Measurements from ENCODE around the gene TSPAN11. TPM values are rescaled to one million over a fixed set of nuclear protein-coding genes. Genes with fewer than 3 reads are reported as not detected.

TSPAN11 gene
- total and polyA plus RNA-seq, 4 donors = 0.13 to 1.2 (median 0.44) TPM

- Histone ChIP-seq H3K4me3 (ENCODE audit: low read depth in 1 of 3, low read length in 3 of 3) (no peak overlapping the region), H3K27me3 (ENCODE audit: control insufficient read depth in 4 of 4, insufficient read depth in 4 of 4, low read length in 3 of 4) (no peaks in the 10 kb centered on the region), H3K9me3 (ENCODE audit: control insufficient read depth in 4 of 4, low read length in 3 of 4) (no peaks in the 10 kb centered on the region), H3K27ac (ENCODE audit: low read depth in 1 of 2, low read length in 2 of 2) (no peak overlapping the region), H3K9ac (ENCODE audit: low read depth in 1 of 2, low read length in 2 of 2) (no peak overlapping the region), H3K36me3 (ENCODE audit: control insufficient read depth in 4 of 4, insufficient read depth in 3 of 4, low read depth in 1 of 4, low read length in 3 of 4) (no peaks in the 10 kb centered on the region), H3K4me1 (ENCODE audit: control insufficient read depth in 4 of 4, insufficient read depth in 4 of 4, low read length in 3 of 4) (no peaks in the 10 kb centered on the region)
- DNase-seq (ENCODE audit: low spot score) = no peak
- 62% methylated on average over 3 of the region's 3 CpGs for WGBS
- TF ChIP-seq RXRA (IDR thresholded peaks at IDR 0.05) (no peak), JUND (IDR thresholded peaks at IDR 0.05) (no peak), FOXA2 (IDR thresholded peaks at IDR 0.05) (no peak)
Measured at GRCh38 chr12:30896461-30896860, 30.1 kb upstream of the TSPAN11 start.

- TF ChIP-seq HNF4G (IDR thresholded peaks at IDR 0.05) (no peak), REST (IDR thresholded peaks at IDR 0.05) (no peak), GABPA (IDR thresholded peaks at IDR 0.05 in 1 of 2, conservative IDR thresholded peaks at IDR 0.05 in 1 of 2) (no peak), ZBTB33 (IDR thresholded peaks at IDR 0.05) (no peak), JUND (IDR thresholded peaks at IDR 0.05) (no peak)
Measured at GRCh38 chr12:30898846-30899245, 27.7 kb upstream of the TSPAN11 start.

GRCh38 chr12:30900351-30900750 lies 26.2 kb upstream of the TSPAN11 start:
- Histone ChIP-seq H3K9me3 (ENCODE audit: control insufficient read depth in 4 of 4, low read length in 3 of 4) (no peaks in the 10 kb centered on the region), H3K27me3 (ENCODE audit: control insufficient read depth in 4 of 4, insufficient read depth in 4 of 4, low read length in 3 of 4) (no peaks in the 10 kb centered on the region), H3K4me3 (ENCODE audit: low read depth in 1 of 3, low read length in 3 of 3) (no peak overlapping the region), H3K4me1 (ENCODE audit: control insufficient read depth in 4 of 4, insufficient read depth in 4 of 4, low read length in 3 of 4) (no peaks in the 10 kb centered on the region), H3K27ac (ENCODE audit: low read depth in 1 of 2, low read length in 2 of 2) (no peak overlapping the region), H3K36me3 (ENCODE audit: control insufficient read depth in 4 of 4, insufficient read depth in 3 of 4, low read depth in 1 of 4, low read length in 3 of 4) (no peaks in the 10 kb centered on the region), H3K9ac (ENCODE audit: low read depth in 1 of 2, low read length in 2 of 2) (no peak overlapping the region)
- TF ChIP-seq ZBTB33 (IDR thresholded peaks at IDR 0.05) (no peak), EGR1 (IDR thresholded peaks at IDR 0.05; ENCODE audit: low read depth in 2 of 2) (no peak), TAF1 (conservative IDR thresholded peaks at IDR 0.05) (no peak), SP1 (IDR thresholded peaks at IDR 0.05) (no peak), NR2F2 (IDR thresholded peaks at IDR 0.05) (no peak), HNF4A (conservative IDR thresholded peaks at IDR 0.05) (no peak), CTCF (IDR thresholded peaks at IDR 0.05; ENCODE audit: low read depth, low read length, missing input control) (no peak), YY1 (IDR thresholded peaks at IDR 0.05) (no peak), RXRA (IDR thresholded peaks at IDR 0.05) (no peak), FOXA1 (IDR thresholded peaks at IDR 0.05) (no peak), RAD21 (IDR thresholded peaks at IDR 0.05) (no peak), MAX (IDR thresholded peaks at IDR 0.05) (no peak), GABPA (IDR thresholded peaks at IDR 0.05 in 1 of 2, conservative IDR thresholded peaks at IDR 0.05 in 1 of 2) (no peak)
- DNase-seq (ENCODE audit: low spot score) = no peak
- whole genome bisulfite sequencing = 88% methylated on average over 1 of the region's 1 CpG

More at GRCh38 chr12:30898846-30899245, 27.7 kb upstream of the TSPAN11 start:
- Histone ChIP-seq H3K36me3 (ENCODE audit: control insufficient read depth in 4 of 4, insufficient read depth in 3 of 4, low read depth in 1 of 4, low read length in 3 of 4) (no peaks in the 10 kb centered on the region), H3K27me3 (ENCODE audit: control insufficient read depth in 4 of 4, insufficient read depth in 4 of 4, low read length in 3 of 4) (no peaks in the 10 kb centered on the region), H3K27ac (ENCODE audit: low read depth in 1 of 2, low read length in 2 of 2) (no peak overlapping the region), H3K4me3 (ENCODE audit: low read depth in 1 of 3, low read length in 3 of 3) (no peak overlapping the region), H3K9ac (ENCODE audit: low read depth in 1 of 2, low read length in 2 of 2) (no peak overlapping the region), H3K9me3 (ENCODE audit: control insufficient read depth in 4 of 4, low read length in 3 of 4) (no peaks in the 10 kb centered on the region), H3K4me1 (ENCODE audit: control insufficient read depth in 4 of 4, insufficient read depth in 4 of 4, low read length in 3 of 4) (no peaks in the 10 kb centered on the region)
- DNase-seq (ENCODE audit: low spot score) = no peak
- 84% methylated on average over 1 of the region's 1 CpG for WGBS
